ENCODE results near the gene FEM1C. TPM values are rescaled to one million over a fixed set of nuclear protein-coding genes. Genes with fewer than 3 reads are reported as not detected.
"Not testable (repeated sequence)": the region's sequence is repeated elsewhere in the genome, so short reads cannot be mapped to it uniquely, and the experiment has no call there.

The FEM1C gene
- total RNA-seq, 2 donors from 2014 or later: 13.3 to 15.4 TPM

- ATAC-seq (replicated peaks in 1 of 2) (no peak), DNase-seq (no peak)
- Mint-ChIP-seq H3K27me3 (ENCODE audit: low read depth) (peaks cover 39% of the 10 kb centered on the region), H3K36me3 (ENCODE audit: insufficient read depth in 2 of 2) (peaks cover 0 to 2% of the 10 kb centered on the region in 2 donors), H3K27ac (no peak overlapping the region), H3K9me3 (peaks cover 0 to 1% of the 10 kb centered on the region in 2 donors), H3K4me1 (ENCODE audit: low read depth) (no peaks in the 10 kb centered on the region), H3K4me3 (no peak overlapping the region)
Measured at GRCh38 chr5:115500225-115500624, 44.4 kb downstream of the FEM1C start.

- H3K4me3 Mint-ChIP-seq: no peak overlapping the region
- ATAC-seq (replicated peaks in 1 of 2): no peak
- no peaks in the 10 kb centered on the region for H3K4me1 Mint-ChIP-seq (ENCODE audit: low read depth)
- H3K27me3 Mint-ChIP-seq (ENCODE audit: low read depth): peaks cover 70% of the 10 kb centered on the region
- no peak for DNase-seq
- H3K9me3 Mint-ChIP-seq: peaks cover 0 to 1% of the 10 kb centered on the region in 2 donors
- H3K36me3 Mint-ChIP-seq (ENCODE audit: insufficient read depth in 2 of 2): peaks cover 0 to 2% of the 10 kb centered on the region in 2 donors
- no peak overlapping the region for H3K27ac Mint-ChIP-seq
Measured at GRCh38 chr5:115496936-115497576, 47.5 kb downstream of the FEM1C start.

- Mint-ChIP-seq H3K27me3 (ENCODE audit: low read depth) (peaks cover 58% of the 10 kb centered on the region), H3K9me3 (no peaks in the 10 kb centered on the region), H3K4me3 (no peak overlapping the region), H3K27ac (no peak overlapping the region), H3K36me3 (ENCODE audit: insufficient read depth in 2 of 2) (peaks cover 1 to 2% of the 10 kb centered on the region in 2 donors), H3K4me1 (ENCODE audit: low read depth) (no peaks in the 10 kb centered on the region)
- ATAC-seq (replicated peaks in 1 of 2) (no peak), DNase-seq (no peak)
Measured at GRCh38 chr5:115494570-115495289, 49.8 kb downstream of the FEM1C start.

GRCh38 chr5:115490596-115490995, 54.0 kb downstream of the FEM1C start:
- Mint-ChIP-seq H3K36me3 (ENCODE audit: insufficient read depth in 2 of 2) (peaks cover 0 to 1% of the 10 kb centered on the region in 2 donors), H3K9me3 (no peaks in the 10 kb centered on the region), H3K27ac (no peak overlapping the region), H3K4me1 (ENCODE audit: low read depth) (peaks cover 19% of the 10 kb centered on the region), H3K27me3 (ENCODE audit: low read depth) (peaks cover 48% of the 10 kb centered on the region), H3K4me3 (no peak overlapping the region)
- DNase-seq (no peak), ATAC-seq (replicated peaks in 1 of 2) (no peak)

GRCh38 chr5:115489733-115490132, 54.8 kb downstream of the FEM1C start:
- peaks cover 0 to 1% of the 10 kb centered on the region in 2 donors for H3K36me3 Mint-ChIP-seq (ENCODE audit: insufficient read depth in 2 of 2)
- peaks cover 45% of the 10 kb centered on the region for H3K27me3 Mint-ChIP-seq (ENCODE audit: low read depth)
- no peaks in the 10 kb centered on the region for H3K9me3 Mint-ChIP-seq
- H3K4me1 Mint-ChIP-seq (ENCODE audit: low read depth): peaks cover 19% of the 10 kb centered on the region
- no peak overlapping the region for H3K27ac Mint-ChIP-seq
- H3K4me3 Mint-ChIP-seq: no peak overlapping the region
- ATAC-seq (replicated peaks in 1 of 2): no peak
- DNase-seq: no peak

GRCh38 chr5:115487756-115488155, 56.8 kb downstream of the FEM1C start:
- Mint-ChIP-seq H3K27ac (peak overlapping the region; percentile 5), H3K4me3 (peak overlapping the region; percentile 3 to 9), H3K4me1 (ENCODE audit: low read depth) (peaks cover 19% of the 10 kb centered on the region), H3K27me3 (ENCODE audit: low read depth) (peaks cover 25% of the 10 kb centered on the region), H3K9me3 (no peaks in the 10 kb centered on the region), H3K36me3 (ENCODE audit: insufficient read depth in 2 of 2) (peaks cover 0 to 1% of the 10 kb centered on the region in 2 donors)
- DNase-seq (peak; percentile 10 to 26), ATAC-seq (replicated peaks in 1 of 2) (peak; percentile 90 to 94)

- Mint-ChIP-seq H3K4me1 (ENCODE audit: low read depth) (peaks cover 19% of the 10 kb centered on the region), H3K27me3 (ENCODE audit: low read depth) (peaks cover 21% of the 10 kb centered on the region), H3K27ac (peak overlapping the region; percentile 5), H3K4me3 (peak overlapping the region in 1 of 2 donors; percentile 3), H3K9me3 (no peaks in the 10 kb centered on the region), H3K36me3 (ENCODE audit: insufficient read depth in 2 of 2) (peaks cover 0 to 1% of the 10 kb centered on the region in 2 donors)
- DNase-seq (no peak), ATAC-seq (replicated peaks in 1 of 2) (no peak)
Measured at GRCh38 chr5:115487168-115487567, 57.4 kb downstream of the FEM1C start.

- no peak overlapping the region for H3K27ac Mint-ChIP-seq
- H3K9me3 Mint-ChIP-seq: no peaks in the 10 kb centered on the region
- DNase-seq (no peak), ATAC-seq (replicated peaks in 1 of 2) (no peak)
- peaks cover 19% of the 10 kb centered on the region for H3K4me1 Mint-ChIP-seq (ENCODE audit: low read depth)
- peak overlapping the region in 1 of 2 donors; percentile 21 for H3K4me3 Mint-ChIP-seq
- H3K27me3 Mint-ChIP-seq (ENCODE audit: low read depth): peaks cover 25% of the 10 kb centered on the region
- peaks cover 0 to 1% of the 10 kb centered on the region in 2 donors for H3K36me3 Mint-ChIP-seq (ENCODE audit: insufficient read depth in 2 of 2)
Measured at GRCh38 chr5:115486728-115487127, 57.8 kb downstream of the FEM1C start.

- no peak overlapping the region for H3K4me3 Mint-ChIP-seq
- H3K27ac Mint-ChIP-seq: no peak overlapping the region
- H3K36me3 Mint-ChIP-seq (ENCODE audit: insufficient read depth in 2 of 2): no peaks in the 10 kb centered on the region
- ATAC-seq (replicated peaks in 1 of 2): no peak
- DNase-seq: no peak
- H3K9me3 Mint-ChIP-seq: no peaks in the 10 kb centered on the region
- peaks cover 41% of the 10 kb centered on the region for H3K27me3 Mint-ChIP-seq (ENCODE audit: low read depth)
- H3K4me1 Mint-ChIP-seq (ENCODE audit: low read depth): peaks cover 19% of the 10 kb centered on the region
Measured at GRCh38 chr5:115484368-115484767, 60.2 kb downstream of the FEM1C start.

GRCh38 chr5:115480900-115481299, 63.7 kb downstream of the FEM1C start:
- ATAC-seq (replicated peaks in 1 of 2): no peak
- DNase-seq: no peak
- Mint-ChIP-seq H3K27ac (no peak overlapping the region), H3K4me3 (no peak overlapping the region), H3K27me3 (ENCODE audit: low read depth) (peaks cover 65% of the 10 kb centered on the region), H3K4me1 (ENCODE audit: low read depth) (no peaks in the 10 kb centered on the region), H3K9me3 (no peaks in the 10 kb centered on the region), H3K36me3 (ENCODE audit: insufficient read depth in 2 of 2) (peaks cover 0 to 1% of the 10 kb centered on the region in 2 donors)

- Mint-ChIP-seq H3K27ac (no peak overlapping the region), H3K27me3 (ENCODE audit: low read depth) (peaks cover 64% of the 10 kb centered on the region), H3K9me3 (no peaks in the 10 kb centered on the region), H3K4me1 (ENCODE audit: low read depth) (no peaks in the 10 kb centered on the region), H3K4me3 (no peak overlapping the region), H3K36me3 (ENCODE audit: insufficient read depth in 2 of 2) (peaks cover 0 to 1% of the 10 kb centered on the region in 2 donors)
- DNase-seq (no peak), ATAC-seq (replicated peaks in 1 of 2) (no peak)
Measured at GRCh38 chr5:115480271-115480670, 64.3 kb downstream of the FEM1C start.

- not testable (repeated sequence) for H3K36me3 Mint-ChIP-seq (ENCODE audit: insufficient read depth in 2 of 2); H3K4me3 Mint-ChIP-seq; ATAC-seq (replicated peaks in 1 of 2); H3K27ac Mint-ChIP-seq; H3K4me1 Mint-ChIP-seq (ENCODE audit: low read depth); DNase-seq; H3K9me3 Mint-ChIP-seq
- peaks cover 65% of the 10 kb centered on the region for H3K27me3 Mint-ChIP-seq (ENCODE audit: low read depth)
Measured at GRCh38 chr5:115479166-115479873, 65.3 kb downstream of the FEM1C start.

- peaks cover 68% of the 10 kb centered on the region for H3K27me3 Mint-ChIP-seq (ENCODE audit: low read depth)
- peaks cover 0 to 1% of the 10 kb centered on the region in 2 donors for H3K36me3 Mint-ChIP-seq (ENCODE audit: insufficient read depth in 2 of 2)
- no peak overlapping the region for H3K4me3 Mint-ChIP-seq
- H3K4me1 Mint-ChIP-seq (ENCODE audit: low read depth): no peaks in the 10 kb centered on the region
- H3K9me3 Mint-ChIP-seq: no peaks in the 10 kb centered on the region
- DNase-seq (no peak), ATAC-seq (replicated peaks in 1 of 2) (no peak)
- H3K27ac Mint-ChIP-seq: no peak overlapping the region
Measured at GRCh38 chr5:115478281-115478680, 66.3 kb downstream of the FEM1C start.

All from activated T-cell treated with anti-CD3 and anti-CD28 coated beads, Interleukin-2, amount 50 U/mL, for 72 hours (primary cell).